CD4-positive, alpha-beta T cell treated with Interleukin-10 for 1 hour (primary cell): Measurements from ENCODE around the gene FAM174C.

Experiments used
- DNase-seq: peaks from one replicate; pipeline ENCODE4 v3.0.0-alpha.2; 2020

Gene FAM174C

DNA sequence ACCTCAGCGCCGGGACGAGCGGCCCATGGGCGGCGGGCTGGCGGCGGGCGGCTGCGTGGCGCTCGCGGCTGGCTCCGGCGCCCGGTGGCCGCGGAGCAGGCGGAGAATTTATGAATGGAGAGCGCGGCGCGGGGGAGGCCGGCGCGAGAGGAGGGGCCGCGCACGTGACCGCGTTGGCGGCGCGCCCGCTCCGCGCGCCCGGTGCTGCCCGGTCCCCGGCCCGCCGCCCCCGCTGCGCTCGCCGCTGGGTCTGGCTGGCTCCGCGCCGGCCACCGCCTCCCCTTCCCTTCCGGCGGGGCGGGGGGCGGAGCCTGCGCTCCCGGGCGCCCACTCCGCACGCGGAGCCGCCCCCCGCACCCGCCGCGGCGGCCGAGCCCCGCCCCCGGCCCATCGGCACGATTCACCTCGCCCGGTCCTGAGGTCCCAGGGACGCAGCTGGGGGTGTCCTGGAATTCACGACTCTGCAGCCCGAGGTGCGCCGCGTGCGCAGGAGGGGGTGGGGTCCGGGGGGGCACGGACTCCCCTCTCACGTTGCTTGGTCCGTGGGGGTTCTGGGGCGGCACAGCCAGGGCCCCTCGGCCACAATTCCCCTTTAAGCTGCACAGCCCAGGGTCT is 37.5 kb upstream of the FAM174C start, which contains the start of gene CBARP:
TSS of gene CBARP (minus strand) at position 252 of the 615 bp plus-strand sequence. CDS start 1,905 bp downstream, outside the sequence.
- DNase-seq: peak; percentile 30

DNA sequence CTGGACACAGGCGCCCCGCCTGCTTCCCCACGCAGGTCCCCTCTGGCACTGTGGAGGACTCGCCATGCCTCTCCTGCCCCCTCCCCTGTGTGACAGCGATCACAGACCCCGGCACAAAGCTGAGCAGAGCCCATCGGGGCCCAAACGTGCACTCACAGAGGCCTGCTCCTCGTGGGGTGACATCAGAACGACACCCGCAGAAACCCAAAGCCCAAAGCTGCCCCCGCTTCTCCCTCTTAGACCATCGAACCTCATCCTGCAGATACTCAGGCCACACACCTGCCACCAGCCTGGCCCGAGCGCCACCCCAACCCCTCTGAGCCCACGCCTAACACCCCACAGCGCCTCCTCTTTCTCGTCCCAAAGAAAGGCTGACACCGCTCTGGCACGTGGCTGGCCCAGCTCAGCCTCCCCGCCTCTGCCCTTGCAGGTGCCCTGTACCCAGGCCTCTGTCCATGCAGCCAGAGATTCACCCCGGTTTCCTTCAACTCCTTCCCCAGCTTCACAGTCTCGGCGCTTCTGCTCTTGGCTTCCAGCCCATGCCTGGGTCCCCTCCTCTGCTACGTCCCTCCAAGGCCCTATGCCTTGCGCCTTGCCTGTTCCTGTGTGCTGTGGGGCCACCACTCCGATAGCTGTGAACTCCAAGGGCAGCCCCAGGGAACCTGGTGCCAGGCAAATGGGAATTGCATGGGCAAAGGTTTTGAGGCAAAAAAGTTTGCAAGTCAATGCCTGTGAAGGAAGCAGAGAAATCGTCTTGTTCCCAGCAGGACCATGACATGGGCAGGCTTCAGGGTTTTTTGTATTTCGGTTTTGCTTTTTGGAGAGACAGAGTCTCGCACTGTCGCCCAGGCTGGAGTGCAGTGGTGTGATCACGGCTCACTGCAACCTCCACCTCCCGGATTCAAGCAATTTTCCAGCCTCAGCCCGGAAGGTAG is 36.7 kb upstream of the FAM174C start:
- peak; percentile 19 for DNase-seq

DNA sequence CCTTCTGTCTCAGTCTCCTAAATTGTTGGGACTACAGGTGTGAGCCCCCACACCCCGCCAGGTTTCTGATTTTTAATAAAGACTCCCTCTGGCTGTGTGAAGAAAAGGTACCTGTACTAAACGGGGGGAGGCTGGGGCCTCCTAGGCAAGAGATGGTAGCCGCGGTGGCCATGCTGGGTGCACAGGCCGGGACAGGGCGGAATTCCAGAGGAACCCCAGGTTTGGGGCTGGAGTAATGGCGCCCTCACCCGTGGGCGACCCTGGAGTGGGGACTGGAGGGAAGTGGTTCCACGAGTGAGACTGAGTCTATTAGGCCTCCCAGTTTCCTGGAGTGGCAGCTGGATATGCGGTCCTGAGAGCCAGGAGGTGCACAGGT is 35.9 kb upstream of the FAM174C start:
- no peak for DNase-seq

DNA sequence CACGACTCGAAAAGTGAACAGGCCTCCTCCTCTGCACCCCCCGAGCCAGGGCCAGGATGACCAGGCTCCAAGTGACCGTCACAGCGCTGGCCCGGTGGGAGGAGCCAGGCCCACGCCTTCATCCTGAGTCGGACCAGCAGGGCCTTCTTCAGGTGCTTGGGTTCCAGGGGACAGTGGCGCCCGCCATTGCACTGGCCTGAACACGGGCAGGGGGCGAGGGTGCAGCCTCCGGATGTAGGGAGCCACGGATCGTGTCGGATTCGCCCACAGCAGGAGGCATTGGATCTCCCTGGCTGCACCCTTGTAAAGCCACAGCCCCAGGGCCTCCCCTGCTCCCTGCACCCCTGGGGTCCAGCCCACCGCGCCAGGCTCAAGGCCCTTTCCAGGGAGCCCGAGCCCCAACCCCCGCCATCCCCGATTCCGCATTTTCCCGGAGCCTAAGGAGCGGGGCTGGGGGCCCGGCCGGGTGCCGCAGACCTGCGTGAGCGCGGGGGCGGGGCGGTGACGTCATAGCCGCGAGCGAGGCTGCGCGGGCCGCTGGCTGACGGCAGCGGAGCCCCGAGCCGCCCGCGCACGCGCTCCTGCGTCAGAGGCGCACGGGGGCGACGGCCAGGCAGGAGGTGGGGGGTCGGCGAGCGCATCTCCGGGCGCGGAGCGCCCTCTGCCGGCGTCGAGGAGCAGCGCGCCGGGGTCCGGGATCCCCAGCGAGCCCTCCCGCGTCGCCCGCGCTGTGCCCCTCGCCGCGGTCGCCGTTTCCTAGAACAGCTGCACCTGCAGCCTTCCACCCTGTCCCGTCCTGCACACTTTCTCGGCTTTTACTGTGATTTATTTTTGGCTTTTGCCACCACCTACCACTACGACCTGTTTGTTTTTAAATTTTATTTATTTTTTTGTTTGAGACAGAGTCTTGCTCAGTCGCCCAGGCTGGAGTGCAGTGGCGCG is 35.3 kb upstream of the FAM174C start:
- DNase-seq: peak; percentile 92

DNA sequence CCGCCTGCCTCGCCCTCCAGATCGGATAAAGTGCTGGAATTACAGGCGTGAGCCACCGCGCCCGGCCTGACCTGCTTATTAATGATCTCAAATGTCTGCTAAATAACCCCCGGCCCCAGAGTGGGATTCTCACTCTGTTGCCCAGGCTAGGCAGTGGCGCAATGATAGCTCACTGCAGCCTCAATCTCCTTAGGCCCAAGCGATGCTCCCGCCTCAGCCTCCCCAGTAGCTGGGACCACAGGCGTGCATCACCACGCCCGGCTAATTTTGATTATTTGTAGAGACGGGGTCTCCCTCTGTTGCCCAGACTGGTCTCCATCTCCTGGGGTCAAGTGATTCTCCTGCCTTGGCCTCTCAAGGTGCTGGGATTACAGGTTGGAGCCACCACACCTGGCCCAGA is 34.4 kb upstream of the FAM174C start:
- no peak for DNase-seq

DNA sequence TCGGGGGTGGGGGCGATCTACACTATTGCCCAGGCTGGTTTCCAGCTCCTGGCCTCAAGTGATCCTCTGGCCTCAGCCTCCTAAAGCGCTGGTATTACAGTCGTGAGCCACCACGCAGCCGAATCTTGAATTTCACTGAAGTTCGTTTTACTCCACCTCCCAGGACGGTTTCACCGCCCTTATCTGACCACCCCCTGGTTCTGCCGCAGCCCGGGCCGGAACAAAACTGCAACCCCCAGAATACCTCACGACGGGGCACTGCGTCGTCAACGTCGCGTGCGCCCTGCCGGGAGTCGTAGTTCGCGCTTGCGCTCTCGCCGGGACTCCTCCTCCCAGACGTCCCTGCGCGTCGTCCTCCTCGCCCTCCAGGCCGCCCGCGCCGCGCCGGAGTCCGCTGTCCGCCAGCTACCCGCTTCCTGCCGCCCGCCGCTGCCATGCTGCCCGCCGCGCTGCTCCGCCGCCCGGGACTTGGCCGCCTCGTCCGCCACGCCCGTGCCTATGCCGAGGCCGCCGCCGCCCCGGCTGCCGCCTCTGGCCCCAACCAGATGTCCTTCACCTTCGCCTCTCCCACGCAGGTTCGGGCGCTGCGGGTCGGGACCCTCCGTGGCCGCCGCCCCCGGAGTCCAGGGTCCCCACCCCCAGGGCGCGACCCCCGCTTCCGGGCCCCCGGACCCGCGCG is 33.8 kb upstream of the FAM174C start, which contains the start of gene ATP5F1D:
TSS of gene ATP5F1D (plus strand) at position 335 of the 679 bp plus-strand sequence. CDS start at position 435, 100 bp downstream.
- DNase-seq: peak; percentile 92

DNA sequence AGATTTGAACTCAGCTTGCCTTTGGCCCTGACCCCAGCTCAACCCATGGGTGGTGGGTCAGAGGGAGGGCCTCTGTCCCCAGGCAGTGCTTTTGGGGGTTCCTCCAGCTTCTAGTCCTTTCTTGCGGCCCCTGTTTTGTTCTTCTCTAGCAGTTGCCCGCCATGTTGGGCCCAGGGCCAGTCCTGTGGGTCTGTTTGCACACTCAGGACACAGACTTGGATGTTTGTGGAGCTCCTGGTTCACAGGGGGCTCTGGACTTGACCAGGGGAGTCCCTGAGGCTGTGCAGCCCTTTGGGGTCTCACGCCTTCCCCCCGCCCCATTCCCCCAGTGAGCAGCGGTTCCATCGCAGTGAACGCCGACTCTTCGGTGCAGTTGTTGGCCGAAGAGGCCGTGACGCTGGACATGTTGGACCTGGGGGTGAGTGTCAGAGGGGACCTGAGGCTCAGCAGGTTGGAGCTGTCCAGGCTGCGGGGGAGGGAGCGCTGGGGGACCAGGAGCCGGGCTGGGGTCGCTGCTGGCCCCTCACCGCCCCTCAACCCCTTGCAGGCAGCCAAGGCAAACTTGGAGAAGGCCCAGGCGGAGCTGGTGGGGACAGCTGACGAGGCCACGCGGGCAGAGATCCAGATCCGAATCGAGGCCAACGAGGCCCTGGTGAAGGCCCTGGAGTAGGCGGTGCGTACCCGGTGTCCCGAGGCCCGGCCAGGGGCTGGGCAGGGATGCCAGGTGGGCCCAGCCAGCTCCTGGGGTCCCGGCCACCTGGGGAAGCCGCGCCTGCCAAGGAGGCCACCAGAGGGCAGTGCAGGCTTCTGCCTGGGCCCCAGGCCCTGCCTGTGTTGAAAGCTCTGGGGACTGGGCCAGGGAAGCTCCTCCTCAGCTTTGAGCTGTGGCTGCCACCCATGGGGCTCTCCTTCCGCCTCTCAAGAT is 31.3 kb upstream of the FAM174C start:
- peak; percentile 88 for DNase-seq

DNA sequence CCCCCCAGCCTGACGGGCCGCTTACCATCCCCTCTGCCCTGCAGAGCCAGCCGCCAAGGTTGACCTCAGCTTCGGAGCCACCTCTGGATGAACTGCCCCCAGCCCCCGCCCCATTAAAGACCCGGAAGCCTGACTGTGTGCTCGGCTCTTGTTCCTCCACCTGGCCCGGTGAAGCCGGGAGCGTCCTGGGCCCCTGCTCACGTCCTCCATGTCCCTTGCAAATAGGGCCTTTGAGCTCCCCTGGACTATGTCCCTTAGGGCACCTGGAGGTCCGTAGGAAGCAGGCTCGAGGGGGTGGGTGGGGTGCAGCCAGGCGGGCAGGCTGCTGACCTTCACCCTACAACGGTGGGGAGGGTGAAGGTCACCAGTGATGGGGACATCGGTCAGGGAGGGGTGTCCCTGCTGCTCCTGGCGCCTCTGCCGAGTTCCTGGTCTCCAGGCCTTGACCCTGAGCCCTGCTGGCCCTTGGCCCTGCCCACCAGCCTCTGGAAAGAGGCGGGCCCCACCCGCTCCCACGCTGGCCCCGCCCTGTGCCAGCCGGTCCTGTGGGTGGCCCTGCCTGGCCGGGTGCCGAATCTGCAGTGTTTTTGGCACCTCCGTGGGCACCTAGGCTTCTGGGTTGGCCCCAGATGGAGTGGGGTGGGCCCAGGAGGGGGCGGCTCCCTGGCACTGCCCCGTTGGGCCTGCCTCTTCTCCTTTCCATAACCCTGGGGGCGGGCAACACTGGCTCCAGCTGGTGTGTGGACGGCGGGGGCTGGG is 30.5 kb upstream of the FAM174C start:
- peak; percentile 48 for DNase-seq

DNA sequence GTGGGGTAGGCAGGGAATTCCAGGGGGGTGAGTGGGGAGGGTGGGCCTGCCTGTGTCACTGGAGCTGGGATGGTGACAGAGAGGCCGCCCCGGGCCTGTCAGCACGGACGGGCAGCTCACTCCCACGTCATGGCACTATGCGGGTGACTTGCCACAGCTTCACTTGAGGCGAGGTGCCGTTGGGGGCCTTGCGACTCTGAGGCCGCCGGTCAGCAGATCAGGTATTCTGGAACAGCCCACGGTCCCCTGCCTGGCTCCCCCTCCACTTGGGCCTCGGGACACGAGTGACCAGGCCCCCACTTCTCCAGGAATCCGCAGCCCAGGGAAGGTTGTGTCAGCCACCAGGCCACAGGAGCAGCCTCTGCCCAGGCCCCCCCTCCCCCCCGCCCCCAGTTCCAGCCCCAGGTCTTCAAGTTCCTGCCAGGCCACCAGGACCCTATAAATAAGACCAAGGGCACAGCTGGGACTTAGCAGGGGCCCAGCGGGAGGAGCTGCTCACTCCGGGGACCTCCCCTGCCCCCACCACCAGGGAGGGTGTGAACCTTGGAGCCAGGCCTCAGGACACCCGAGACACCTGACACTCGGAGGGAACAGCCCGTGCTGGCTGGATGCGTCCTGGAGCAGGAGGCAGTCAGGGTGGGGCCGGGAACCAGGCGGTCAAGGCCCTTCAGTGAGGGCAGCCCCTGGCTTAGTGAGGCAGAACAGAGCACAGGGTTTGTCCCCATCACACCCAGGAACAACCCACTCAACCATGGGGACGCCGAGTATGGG is 29.7 kb upstream of the FAM174C start:
- no peak for DNase-seq

DNA sequence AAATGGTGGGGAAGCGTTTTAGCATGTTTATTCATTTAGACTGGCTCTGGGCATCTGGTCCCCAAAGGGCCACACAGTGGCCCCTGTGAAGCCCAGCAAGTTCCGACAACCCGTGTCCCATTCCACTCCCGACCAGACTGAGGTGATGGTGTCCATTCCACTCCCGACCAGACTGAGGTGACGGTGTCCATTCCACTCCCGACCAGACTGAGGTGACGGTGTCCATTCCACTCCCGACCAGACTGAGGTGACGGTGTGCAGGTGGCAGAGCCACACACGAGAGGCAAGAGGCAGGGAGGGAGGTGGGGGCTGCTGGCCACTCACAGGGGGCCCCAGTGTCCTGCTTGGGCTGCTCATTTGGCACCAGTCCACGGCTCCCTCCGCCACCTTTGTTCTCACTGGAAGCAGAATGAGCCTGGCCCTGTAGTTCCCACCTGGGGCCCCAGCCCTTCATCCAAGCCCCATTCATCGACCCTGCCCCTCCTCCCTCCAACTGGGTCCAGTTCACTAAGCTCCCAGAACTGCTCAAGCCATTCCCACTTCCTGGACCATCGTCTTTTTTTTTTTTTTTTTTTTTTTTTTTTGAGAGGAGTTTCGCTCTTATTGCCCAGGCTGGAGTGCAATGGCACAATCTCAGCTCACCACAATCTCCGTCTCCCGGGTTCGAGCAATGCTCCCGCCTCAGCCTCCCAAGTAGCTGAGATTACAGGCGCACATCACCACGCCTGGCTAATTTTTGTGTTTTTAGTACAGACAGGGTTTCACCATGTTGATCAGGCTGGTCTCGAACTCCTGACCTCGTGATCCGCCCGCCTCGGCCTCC is 28.9 kb upstream of the FAM174C start:
- peak; percentile 12 for DNase-seq

DNA sequence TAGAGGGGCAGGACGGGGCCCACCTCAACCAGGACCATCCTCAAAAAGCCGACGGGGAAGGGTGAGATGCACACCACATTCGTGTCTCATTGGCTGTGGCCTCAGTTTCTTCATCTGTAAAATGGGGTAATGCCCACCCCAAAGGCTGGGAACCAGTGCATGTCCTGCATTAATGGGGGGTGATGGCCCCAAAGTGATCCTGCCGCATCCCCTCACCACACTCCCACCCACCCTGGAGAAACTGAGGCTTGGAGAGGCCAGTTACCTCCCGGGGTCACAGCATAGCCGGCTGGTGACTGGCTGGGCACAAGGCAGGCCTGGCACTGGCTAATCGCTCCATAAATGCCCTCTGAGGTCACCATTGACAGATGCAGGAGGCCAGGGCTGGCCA is 27.6 kb upstream of the FAM174C start:
- DNase-seq: no peak

DNA sequence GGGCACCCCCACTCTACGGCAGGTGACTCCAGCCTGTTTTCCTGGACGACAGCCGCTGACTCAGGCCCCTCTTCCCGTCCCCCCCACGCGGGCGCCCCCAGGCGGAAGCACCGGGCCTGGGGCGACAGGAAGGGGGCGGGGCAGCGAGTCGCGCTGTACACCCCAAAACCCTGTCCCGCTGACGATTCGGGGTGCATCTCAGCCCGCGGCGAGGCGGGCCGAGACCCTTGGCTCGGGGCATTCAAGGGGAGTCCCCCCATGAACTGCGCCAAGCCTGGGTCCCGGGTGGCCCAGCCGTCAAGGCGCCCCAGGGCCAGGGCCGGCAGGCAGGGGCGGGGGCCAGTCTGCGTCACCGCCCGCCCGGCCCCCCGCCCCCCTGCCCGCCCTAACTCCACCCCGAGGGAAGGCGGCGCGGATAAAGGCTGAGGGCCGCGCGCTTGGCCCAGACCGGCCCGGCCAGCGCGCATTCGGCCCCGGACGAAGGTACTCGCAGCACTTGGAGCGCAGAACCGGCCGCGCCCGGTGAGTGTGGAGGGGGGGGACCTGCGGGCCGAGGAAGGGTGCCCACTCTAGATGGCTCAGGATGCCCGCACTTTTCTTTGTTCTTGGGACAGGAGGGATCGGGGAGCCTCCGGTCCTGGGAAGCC is 27.1 kb upstream of the FAM174C start, which contains the start of gene MIDN:
TSS of gene MIDN (plus strand) at position 445 of the 647 bp plus-strand sequence. CDS start 1,714 bp downstream, outside the sequence.
- peak; percentile 81 for DNase-seq

DNA sequence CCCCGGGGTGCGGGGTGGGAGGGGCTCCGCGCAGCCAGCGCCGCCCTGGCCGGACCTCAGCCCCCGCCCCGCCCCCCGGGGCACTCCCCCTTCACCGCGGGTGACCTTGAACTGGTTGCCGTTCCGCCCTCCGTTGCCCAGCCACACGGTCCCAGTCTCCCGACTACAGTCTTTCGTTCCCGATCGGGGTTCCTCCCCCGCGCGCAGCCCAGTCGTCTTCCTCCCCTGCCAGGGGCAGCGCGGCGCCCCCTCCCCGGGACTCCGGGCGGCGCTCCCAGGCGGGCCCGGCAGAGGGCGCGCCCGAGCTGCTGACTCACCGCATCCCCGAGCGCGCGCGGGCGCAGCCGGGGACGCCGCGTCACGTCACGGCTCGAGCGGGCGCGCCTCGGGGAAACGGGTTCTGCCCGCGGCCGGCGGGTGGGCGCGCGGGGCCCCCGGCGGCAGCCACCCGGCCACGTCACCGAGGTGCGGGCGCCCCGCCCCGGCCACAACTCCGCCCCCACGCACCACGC is 26.5 kb upstream of the FAM174C start:
- peak; percentile 89 for DNase-seq

DNA sequence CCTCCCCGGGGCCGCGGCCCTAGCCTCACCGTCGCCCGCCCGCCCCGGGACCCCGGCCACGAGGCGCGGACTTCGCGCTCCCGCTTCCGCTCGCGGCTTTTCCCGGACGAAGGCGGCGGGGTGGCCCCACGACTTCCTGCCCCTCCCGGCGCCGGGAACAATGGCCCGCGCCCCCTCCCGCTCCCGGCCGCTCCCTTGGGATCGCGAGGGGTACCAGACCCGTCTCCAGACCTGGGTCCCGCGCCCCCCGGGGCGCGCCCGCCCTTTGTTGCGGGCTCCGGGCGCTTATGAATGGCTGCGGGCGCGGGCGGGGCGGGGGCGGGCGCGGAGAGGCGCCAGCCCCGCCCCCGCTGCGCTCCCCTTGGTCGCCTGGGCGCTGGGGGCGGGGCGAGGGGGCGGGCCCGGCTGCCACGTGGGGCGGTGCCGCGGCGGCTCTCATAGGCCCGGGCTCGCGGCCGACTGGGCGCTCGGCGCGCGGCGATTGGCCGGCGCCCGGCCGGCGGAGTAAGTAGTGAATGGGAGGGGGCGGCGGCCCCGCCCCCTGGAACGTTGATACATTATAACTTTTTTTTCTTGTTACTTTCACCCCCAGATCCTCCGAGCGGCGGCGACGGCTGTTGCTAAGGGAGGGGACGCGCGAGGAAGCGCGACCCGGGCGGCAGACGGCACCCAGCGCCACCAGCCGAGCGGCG is 25.9 kb upstream of the FAM174C start:
- DNase-seq: peak; percentile 95

DNA sequence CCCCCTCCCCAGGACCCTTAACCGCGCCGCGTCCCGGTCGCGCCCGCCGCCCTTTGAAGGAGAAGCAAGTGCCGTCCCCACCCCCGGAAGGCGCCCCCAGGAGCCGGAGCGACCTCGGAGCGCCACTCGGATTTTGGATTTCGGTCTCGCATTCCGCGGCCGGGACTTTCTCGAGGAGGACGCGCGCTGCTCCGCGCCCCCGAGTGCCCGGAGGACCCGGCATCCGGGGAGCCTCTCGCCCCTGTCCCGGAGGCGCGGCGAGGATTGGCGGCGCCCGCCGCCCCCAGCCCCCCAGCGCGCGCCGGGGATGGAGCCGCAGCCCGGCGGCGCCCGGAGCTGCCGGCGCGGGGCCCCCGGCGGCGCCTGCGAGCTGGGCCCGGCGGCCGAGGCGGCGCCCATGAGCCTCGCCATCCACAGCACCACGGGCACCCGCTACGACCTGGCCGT is 25.3 kb upstream of the FAM174C start:
- DNase-seq: no peak

DNA sequence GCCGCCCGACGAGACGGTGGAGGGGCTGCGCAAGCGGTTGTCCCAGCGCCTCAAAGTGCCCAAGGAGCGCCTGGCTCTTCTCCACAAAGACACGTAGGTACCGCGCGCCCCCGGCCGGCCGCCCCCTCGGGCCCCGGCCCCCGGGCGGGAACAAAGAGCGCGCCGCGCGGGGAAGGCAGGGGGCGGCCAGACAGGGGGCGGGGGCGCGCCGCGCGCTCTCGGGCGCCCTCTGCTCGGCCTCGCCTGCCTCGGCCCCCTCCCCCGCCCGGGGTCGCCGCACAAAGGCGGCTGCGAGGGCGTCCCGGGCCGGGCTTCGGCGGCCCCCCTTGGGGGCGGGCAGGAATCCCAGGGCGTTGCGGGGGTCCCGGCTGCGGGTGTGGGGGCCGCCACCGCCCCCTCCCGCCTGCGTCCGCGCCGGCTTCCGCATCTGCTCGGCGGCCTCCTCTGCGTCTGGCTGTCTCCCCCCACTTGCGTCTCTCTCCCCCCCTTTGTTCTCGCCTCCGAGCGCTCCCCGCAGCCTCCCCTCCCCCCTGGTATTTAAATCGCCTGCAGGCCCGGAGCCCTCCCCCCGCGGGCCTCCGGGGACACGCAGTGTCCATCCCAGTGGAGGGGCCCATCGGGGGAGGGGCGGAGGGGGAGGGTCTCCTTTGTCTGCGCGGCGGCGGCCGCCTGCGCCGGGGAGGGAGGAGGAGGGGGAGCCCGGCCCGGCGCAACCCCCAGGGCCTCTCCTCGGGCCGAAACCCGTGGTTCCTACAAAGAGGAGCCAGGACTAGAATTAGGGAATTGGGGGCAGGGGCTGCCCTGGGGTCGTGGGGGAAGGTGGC is 24.7 kb upstream of the FAM174C start:
- peak; percentile 67 for DNase-seq
